GM21390 (cell line): ENCODE data around the gene SERPINA3.
"Not testable (repeated sequence)": the region's sequence is repeated elsewhere in the genome, so short reads cannot be mapped to it uniquely, and the experiment has no call there.

Experiments used
- ATAC-seq: cut with Tn5 transposase; IDR thresholded peaks from one replicate; pipeline ENCODE4 v1.9.1; 2021; ENCODE audit not compliant: unreplicated experiment

The SERPINA3 gene

GRCh38 chr14:94584591-94585280 lies 27.5 kb upstream of the SERPINA3 start:
- no peak for ATAC-seq

DNA sequence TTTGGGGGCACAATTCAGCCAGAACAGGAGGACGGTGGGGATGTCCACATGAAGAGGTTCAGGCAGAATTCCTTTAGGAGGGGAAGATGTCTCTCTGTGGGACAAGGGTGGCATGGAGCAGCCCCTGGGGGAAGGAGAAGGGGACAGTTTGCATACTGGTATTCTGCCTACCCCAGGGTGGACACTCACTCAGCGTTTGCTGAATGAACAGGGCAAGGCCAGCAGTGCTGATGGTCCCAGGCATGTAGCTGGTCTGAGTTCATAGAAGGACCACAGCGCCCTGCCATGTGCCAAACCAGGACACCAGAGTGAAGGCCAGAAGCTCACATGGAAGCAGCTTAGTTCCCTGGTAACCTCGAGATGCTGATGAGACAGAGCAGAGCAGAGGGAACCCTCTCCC lies 25.6 kb upstream of the SERPINA3 start:
- ATAC-seq: no peak

- no peak for ATAC-seq
Measured at GRCh38 chr14:94588311-94588710, 23.9 kb upstream of the SERPINA3 start.

DNA sequence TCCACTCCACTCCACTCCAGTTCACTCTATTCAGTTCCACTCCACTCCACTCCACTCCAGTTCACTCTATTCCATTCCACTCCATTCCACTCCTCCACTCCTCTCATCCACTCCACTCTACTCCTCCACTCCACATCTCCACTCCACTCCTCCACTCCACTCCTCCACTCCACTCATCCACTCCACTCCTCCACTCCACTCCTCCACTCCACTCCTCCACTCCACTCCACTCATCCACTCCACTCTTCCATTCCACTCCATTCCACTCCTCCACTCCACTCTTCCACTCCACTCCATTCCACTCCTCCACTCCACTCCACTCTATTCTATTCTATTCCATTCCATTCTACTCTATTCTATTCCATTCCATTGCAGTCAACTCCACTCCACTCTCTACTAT lies 21.1 kb upstream of the SERPINA3 start:
- no peak for ATAC-seq

DNA sequence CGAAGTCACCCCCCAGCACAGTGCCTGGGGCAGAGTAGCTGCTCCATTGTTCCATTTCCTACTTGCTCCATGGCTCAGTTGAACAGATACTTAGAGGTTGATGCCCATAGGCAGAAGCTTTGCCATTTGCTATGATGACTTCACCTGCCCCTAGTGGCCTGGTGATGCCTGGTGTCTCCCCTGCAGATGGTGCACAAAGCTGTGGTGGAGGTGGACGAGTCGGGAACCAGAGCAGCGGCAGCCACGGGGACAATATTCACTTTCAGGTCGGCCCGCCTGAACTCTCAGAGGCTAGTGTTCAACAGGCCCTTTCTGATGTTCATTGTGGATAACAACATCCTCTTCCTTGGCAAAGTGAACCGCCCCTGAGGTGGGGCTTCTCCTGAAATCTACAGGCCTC lies 20.3 kb upstream of the SERPINA3 start:
- no peak for ATAC-seq

GRCh38 chr14:94592457-94592856 lies 19.7 kb upstream of the SERPINA3 start:
- ATAC-seq: no peak

- no peak for ATAC-seq
Measured at GRCh38 chr14:94593376-94593748, 18.8 kb upstream of the SERPINA3 start.

GRCh38 chr14:94593749-94594431 lies 18.3 kb upstream of the SERPINA3 start:
- ATAC-seq: no peak

GRCh38 chr14:94594441-94594840 lies 17.8 kb upstream of the SERPINA3 start:
- ATAC-seq: no peak

DNA sequence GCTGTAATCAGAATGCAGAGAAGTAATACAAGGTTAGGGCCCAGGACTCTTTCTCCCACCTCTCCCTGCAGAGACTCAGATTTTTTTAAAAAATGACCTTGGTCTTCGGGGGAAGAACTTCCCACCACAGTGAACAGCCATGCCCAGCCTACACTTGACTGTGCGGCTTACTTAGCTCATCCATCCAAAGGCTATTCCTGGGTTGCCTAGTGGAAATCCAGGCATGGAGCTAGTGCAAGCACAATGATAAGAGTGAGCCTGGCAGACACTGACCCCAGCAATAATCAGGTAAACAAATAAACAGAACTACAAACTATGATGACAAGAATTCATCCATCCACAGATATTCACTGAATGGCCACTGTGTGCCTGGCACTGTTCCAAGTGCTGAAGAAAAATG lies 16.3 kb upstream of the SERPINA3 start:
- no peak for ATAC-seq

DNA sequence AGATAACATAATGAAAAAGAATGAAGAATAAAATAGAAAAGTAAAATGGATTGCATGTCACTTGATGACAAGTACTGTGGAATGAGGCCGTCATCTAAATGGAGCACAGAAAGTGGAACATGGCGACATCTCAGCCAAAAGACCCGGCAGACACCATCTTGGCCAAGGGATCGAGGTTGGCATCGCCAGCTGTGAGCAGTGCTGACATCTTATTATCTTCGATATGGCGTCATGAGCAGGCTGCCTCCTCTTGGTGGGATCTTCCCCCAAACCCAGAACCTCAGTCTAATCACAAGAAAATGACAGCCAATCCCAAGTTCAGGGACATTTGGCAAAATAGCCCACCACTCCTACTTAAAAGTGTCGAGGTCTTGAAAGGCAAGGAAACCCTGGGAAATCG lies 15.8 kb upstream of the SERPINA3 start:
- ATAC-seq: no peak

- ATAC-seq: no peak
Measured at GRCh38 chr14:94597788-94598187, 14.4 kb upstream of the SERPINA3 start.

- ATAC-seq: no peak
Measured at GRCh38 chr14:94598506-94598815, 13.7 kb upstream of the SERPINA3 start.

- no peak for ATAC-seq
Measured at GRCh38 chr14:94598816-94599655, 13.2 kb upstream of the SERPINA3 start.

GRCh38 chr14:94599656-94600004 lies 12.6 kb upstream of the SERPINA3 start:
- no peak for ATAC-seq

DNA sequence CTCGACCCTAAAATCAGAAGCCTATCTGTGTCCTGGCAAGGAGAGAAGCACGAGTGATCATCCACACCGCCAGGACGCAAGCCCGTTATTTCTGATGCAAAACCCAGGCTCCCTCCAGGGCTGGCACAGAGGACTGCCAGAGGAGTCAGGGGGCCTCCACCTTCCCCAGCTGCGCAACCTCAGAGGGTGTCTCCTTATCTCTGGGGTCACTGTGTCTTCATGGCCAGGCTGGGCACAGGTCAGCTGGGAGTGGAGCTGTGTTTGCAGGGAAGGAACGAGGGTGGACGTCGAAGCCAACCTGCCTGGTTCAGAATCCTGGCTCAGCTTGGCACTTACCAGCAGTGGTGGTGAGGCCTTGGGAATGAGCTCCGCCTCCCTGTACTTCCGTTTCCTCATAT lies 12.0 kb upstream of the SERPINA3 start:
- no peak for ATAC-seq

DNA sequence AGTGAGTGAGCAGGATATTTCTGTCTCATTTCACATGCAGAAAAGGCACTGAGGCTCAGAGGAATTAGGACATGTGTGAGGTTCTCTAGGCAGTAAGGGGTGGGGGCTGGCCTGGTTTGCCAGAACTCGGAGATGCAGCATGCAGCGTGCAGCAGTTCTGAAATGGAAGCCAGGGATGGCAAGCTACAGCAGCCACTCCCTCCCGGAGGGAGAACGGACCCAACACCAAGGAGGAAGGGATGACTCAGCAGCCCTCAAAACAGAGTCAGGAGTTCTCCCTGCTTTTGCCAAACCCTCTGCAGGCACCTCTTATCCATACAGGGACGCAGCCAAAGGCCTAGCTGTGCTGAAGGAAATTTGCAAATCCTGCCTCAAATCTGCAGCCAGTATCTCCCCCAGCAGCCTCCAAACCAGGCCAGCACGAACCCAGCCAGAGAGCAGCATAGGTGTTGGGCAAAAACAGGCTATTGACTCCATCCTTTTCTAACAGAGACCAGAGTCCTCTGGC lies 10.3 kb upstream of the SERPINA3 start:
- ATAC-seq: no peak

- ATAC-seq: no peak
Measured at GRCh38 chr14:94602722-94603121, 9.5 kb upstream of the SERPINA3 start.

DNA sequence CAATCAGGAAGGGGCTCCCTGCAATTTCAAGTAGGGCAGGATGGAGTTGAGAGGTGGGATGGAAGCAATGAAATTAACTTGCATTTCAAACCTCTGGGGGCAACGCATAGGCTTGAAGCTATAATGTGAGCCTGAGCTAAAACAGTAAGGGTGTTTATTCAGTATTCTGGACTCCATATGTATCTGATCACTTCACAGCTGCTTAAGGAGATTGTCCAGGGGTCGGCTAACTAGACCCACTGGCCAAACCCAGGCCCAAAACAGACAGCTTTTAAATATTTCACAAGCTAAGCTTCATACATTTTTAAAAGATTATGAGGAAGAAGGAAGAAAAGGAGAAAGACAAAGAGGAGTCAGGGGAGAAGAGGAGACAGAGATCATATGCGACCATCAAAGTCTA lies 6.8 kb upstream of the SERPINA3 start:
- no peak for ATAC-seq

- not testable (repeated sequence) for ATAC-seq
Measured at GRCh38 chr14:94608966-94609365, 3.2 kb upstream of the SERPINA3 start.

- no peak for ATAC-seq
Measured at GRCh38 chr14:94611179-94611578, 1.0 kb upstream of the SERPINA3 start.
